NCI-H82 (cell line): ENCODE results near the gene SEC16A.

Experiments
- DNase-seq: peaks from one replicate; lab custom pipeline; 2025; lab: John Stamatoyannopoulos, UW

The SEC16A gene

GRCh38 chr9:136465500-136466154 is 17.2 kb downstream of the SEC16A start:
- no peak for DNase-seq

GRCh38 chr9:136464241-136464640 is 18.6 kb downstream of the SEC16A start:
- no peak for DNase-seq

- no peak for DNase-seq
These were observed 19.3 kb downstream of the SEC16A start for GRCh38 chr9:136463578-136463977.

GRCh38 chr9:136462664-136463063 is 20.2 kb downstream of the SEC16A start:
- DNase-seq, result no peak

- DNase-seq, result no peak
These were observed 22.0 kb downstream of the SEC16A start for GRCh38 chr9:136460772-136461325.

- DNase-seq, result no peak
These were observed 23.4 kb downstream of the SEC16A start for GRCh38 chr9:136459425-136459824.

GRCh38 chr9:136457326-136457725 is 25.5 kb downstream of the SEC16A start:
- DNase-seq, result no peak

- no peak for DNase-seq
These were observed 26.6 kb downstream of the SEC16A start for GRCh38 chr9:136456258-136456657.

- DNase-seq, result no peak
These were observed 27.5 kb downstream of the SEC16A start for GRCh38 chr9:136455043-136456002.

GRCh38 chr9:136454026-136454796 is 28.6 kb downstream of the SEC16A start:
- DNase-seq, result no peak

GRCh38 chr9:136453326-136453725 is 29.5 kb downstream of the SEC16A start:
- no peak for DNase-seq

- DNase-seq, result no peak
These were observed 31.5 kb downstream of the SEC16A start for GRCh38 chr9:136451221-136451877.

GRCh38 chr9:136448655-136449054 is 34.2 kb downstream of the SEC16A start:
- DNase-seq, result no peak

GRCh38 chr9:136447173-136447778 is 35.6 kb downstream of the SEC16A start:
- no peak for DNase-seq

GRCh38 chr9:136445799-136446198 is 37.0 kb downstream of the SEC16A start:
- no peak for DNase-seq

- no peak for DNase-seq
These were observed 38.7 kb downstream of the SEC16A start for GRCh38 chr9:136444102-136444501.

GRCh38 chr9:136443687-136444086 is 39.2 kb downstream of the SEC16A start:
- no peak for DNase-seq

GRCh38 chr9:136443087-136443486 is 39.8 kb downstream of the SEC16A start:
- DNase-seq, result no peak

GRCh38 chr9:136442265-136442664 is 40.6 kb downstream of the SEC16A start:
- DNase-seq, result no peak

- DNase-seq, result no peak
These were observed 41.1 kb downstream of the SEC16A start for GRCh38 chr9:136441681-136442245.

GRCh38 chr9:136441191-136441680 is 41.6 kb downstream of the SEC16A start:
- DNase-seq, result no peak
